Sigmoid colon (tissue), 4 donors: Measurements from ENCODE around the gene NUB1.

Source experiments
- CTCF ChIP-seq, 4 experiments: fragments of 450-650 bp in 3 of 4; fragments of 200-600 bp in 1 of 4; IDR thresholded peaks; one replicate each; pipeline ENCODE4 v1.5.1; 2016 to 2019; ENCODE audit warnings: antibody characterized with exemption in 4 of 4, mild to moderate bottlenecking in 3 of 4, moderate library complexity in 2 of 4
- EP300 ChIP-seq, 4 donors: sonication (generic); formaldehyde crosslinking; IDR thresholded peaks; one replicate each; pipeline ENCODE4 v1.6.1; 2017; ENCODE audit warnings: antibody characterized with exemption in 4 of 4
- POLR2A ChIP-seq, 2 donors: fragments of 450-650 bp; IDR thresholded peaks; one replicate each; pipeline ENCODE4 v1.6.1; 2016; ENCODE audit warnings: antibody characterized with exemption in 2 of 2, mild to moderate bottlenecking in 2 of 2, moderate library complexity in 2 of 2
- POLR2AphosphoS5 ChIP-seq, 4 donors: sonication (generic); formaldehyde crosslinking; IDR thresholded peaks; one replicate each; pipeline ENCODE4 v1.6.1; 2017; ENCODE audit warnings: antibody characterized with exemption in 4 of 4

GRCh38 chr7:151342811-151343210 lies 1.2 kb downstream of the NUB1 start:
- TF ChIP-seq CTCF (IDR thresholded peaks at IDR 0.05), result no peak
- TF ChIP-seq POLR2A (IDR thresholded peaks at IDR 0.05), result no peak
- TF ChIP-seq EP300 (IDR thresholded peaks at IDR 0.05), result no peak
- TF ChIP-seq POLR2AphosphoS5 (IDR thresholded peaks at IDR 0.05), result no peak
